Measurements from ENCODE around the gene EDEM3.

GRCh38 chr1:184775329-184775728 is 20.7 kb upstream of the EDEM3 start:
- TF ChIP-seq POLR2A (IDR thresholded peaks at IDR 0.05; ENCODE audit: low read length) (no peak), GATA1 (IDR thresholded peaks at IDR 0.05; ENCODE audit: low read depth, low read length) (no peak)

Measured in erythroblast (primary cell).